ENCODE measurements around the gene RAVER2. TPM values are rescaled to one million over a fixed set of nuclear protein-coding genes. Genes with fewer than 3 reads are reported as not detected.

Gene RAVER2, protein sequence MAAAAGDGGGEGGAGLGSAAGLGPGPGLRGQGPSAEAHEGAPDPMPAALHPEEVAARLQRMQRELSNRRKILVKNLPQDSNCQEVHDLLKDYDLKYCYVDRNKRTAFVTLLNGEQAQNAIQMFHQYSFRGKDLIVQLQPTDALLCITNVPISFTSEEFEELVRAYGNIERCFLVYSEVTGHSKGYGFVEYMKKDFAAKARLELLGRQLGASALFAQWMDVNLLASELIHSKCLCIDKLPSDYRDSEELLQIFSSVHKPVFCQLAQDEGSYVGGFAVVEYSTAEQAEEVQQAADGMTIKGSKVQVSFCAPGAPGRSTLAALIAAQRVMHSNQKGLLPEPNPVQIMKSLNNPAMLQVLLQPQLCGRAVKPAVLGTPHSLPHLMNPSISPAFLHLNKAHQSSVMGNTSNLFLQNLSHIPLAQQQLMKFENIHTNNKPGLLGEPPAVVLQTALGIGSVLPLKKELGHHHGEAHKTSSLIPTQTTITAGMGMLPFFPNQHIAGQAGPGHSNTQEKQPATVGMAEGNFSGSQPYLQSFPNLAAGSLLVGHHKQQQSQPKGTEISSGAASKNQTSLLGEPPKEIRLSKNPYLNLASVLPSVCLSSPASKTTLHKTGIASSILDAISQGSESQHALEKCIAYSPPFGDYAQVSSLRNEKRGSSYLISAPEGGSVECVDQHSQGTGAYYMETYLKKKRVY
- total RNA-seq (1 to 10 TPM; 6.7 to 7.1 TPM), polyA plus RNA-seq (ENCODE audit: insufficient read depth, low read depth, low replicate concordance) (3.6 TPM)
- long read RNA-seq, donor 1, full-length matches to known transcripts = 1 of 1 reads
- long read RNA-seq, donor 1, partial matches to known transcripts = 0 of 1 reads
- long read RNA-seq, donor 1, other reads (novel, unspliced or antisense) = 0 of 1 reads
- long read RNA-seq, donor 2, full-length matches to known transcripts = 2 of 2 reads
- long read RNA-seq, donor 2, partial matches to known transcripts = 0 of 2 reads
- long read RNA-seq, donor 2, other reads (novel, unspliced or antisense) = 0 of 2 reads

DNA sequence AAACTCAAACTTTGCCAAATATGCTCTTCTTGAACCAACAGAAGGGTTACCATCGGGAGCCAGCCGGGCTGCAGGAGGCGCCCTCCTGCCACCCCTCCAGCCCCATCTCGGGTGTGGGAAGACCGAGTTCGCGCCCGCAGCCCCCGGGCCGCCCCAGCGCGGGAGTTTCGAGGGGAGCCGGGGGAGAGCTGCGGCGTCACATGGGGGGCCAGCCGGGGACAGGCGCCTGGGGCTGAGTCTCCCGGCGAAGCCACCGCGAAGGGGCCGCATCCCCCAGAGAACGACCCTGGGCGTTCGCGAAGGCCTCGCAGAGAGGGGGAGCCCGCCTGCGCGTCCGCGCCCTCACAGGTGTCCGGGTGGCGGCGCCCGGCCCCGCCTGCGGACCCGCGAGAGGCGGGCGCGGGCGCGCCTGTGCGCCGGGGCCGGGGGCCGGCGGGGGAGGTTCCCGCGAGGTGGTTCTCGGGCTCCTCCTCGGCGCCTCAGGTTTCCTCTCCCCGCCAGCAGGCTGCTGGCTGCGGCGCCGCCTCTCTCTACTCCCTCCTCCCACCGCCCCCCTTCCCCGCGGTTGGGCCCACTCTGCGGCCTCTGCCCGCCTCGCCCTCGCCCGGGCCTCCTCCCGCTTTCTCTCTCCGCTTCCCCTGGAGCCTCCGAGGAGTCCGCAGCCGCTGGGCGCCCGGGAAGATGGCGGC is at the start of gene RAVER2:
TSS of gene RAVER2 (plus strand) at position 584 of the 689 bp plus-strand sequence. CDS start at position 682, 98 bp downstream.
- peak; percentile 65 for DNase-seq
- Histone ChIP-seq H3K4me1 (no peaks in the 10 kb centered on the region), H3K9me3 (no peaks in the 10 kb centered on the region), H3K27ac (peak within 1 kb of the TSS; percentile 71 to 81), H3K4me3 (peak within 1 kb of the TSS; percentile 64 to 78), H3K36me3 (ENCODE audit: low read depth, missing control alignments) (no peaks in the 10 kb centered on the region), H3K27me3 (no peaks in the 10 kb centered on the region)
- TF ChIP-seq CTCF (IDR thresholded peaks at IDR 0.05) (peak in 2 of 3 experiments; percentile 19 to 33), POLR2A (IDR thresholded peaks at IDR 0.05) (no peak)
- 0 to 12% methylated on average over 4 to 34 of the region's 76 CpGs for WGBS, 2 donors
- intact Hi-C loops (cut with DNase I; ENCODE audit: low total_unique reads) = no loop called here

DNA sequence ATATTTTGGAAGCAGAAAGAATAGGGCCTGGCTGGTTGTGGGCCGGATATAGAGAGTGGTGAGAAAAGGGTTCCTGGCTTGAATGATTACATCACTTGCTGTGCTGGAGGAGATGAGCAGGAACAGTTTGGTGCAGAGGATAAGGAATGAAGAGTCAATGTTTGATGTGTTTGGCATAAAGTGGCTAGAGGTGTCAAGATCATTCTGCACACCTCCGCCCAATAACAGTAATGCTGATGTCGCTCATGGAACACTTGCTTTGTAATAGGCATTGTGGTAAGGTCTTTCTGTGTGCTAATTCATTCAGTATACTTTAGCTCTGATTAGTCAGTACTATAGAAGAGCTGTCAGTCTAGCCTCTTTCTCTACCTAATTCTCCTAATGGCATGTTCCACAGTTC is 48.0 kb upstream of the RAVER2 start:
- H3K36me3 ChIP-seq (ENCODE audit: low read depth, missing control alignments) = no peaks in the 10 kb centered on the region
- no peak for DNase-seq
- no peak overlapping the region for H3K27ac ChIP-seq
- no peak for TF ChIP-seq POLR2A (IDR thresholded peaks at IDR 0.05)
- no peak for TF ChIP-seq CTCF (IDR thresholded peaks at IDR 0.05)
- intact Hi-C loops (cut with DNase I; ENCODE audit: low total_unique reads) = no loop called here
- no peaks in the 10 kb centered on the region for H3K9me3 ChIP-seq
- H3K27me3 ChIP-seq = no peaks in the 10 kb centered on the region
- WGBS, 2 donors = 90 to 94% methylated on average over 3 of the region's 3 CpGs
- H3K4me1 ChIP-seq = no peaks in the 10 kb centered on the region
- no peak overlapping the region for H3K4me3 ChIP-seq

DNA sequence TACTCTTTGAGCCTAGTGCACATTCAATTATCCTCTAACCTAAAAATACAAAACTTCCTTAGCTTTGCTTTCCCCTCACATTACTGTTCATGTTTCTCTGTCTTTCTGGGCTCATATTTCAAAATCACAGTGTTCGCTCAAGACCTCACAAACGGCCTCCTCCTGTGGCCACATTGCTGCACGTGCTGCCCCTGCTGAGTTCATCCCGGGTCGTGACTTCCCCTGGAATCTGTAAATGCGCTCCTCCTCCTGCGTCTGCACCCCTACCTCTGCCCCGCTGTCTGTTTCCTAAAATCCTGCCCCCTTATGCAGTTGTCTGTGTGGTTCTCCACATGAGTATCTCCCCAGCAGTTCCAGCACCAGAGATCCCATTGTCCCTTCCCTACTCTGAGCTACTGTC is 45.5 kb upstream of the RAVER2 start:
- no peak overlapping the region for H3K4me3 ChIP-seq
- no peak for DNase-seq
- intact Hi-C loops (cut with DNase I; ENCODE audit: low total_unique reads) = no loop called here
- 62 to 66% methylated on average over 8 of the region's 8 CpGs for WGBS, 2 donors
- no peaks in the 10 kb centered on the region for H3K27me3 ChIP-seq
- no peaks in the 10 kb centered on the region for H3K9me3 ChIP-seq
- TF ChIP-seq CTCF (IDR thresholded peaks at IDR 0.05) = no peak
- no peak for TF ChIP-seq POLR2A (IDR thresholded peaks at IDR 0.05)
- no peak overlapping the region for H3K27ac ChIP-seq
- no peaks in the 10 kb centered on the region for H3K36me3 ChIP-seq (ENCODE audit: low read depth, missing control alignments)
- no peaks in the 10 kb centered on the region for H3K4me1 ChIP-seq

DNA sequence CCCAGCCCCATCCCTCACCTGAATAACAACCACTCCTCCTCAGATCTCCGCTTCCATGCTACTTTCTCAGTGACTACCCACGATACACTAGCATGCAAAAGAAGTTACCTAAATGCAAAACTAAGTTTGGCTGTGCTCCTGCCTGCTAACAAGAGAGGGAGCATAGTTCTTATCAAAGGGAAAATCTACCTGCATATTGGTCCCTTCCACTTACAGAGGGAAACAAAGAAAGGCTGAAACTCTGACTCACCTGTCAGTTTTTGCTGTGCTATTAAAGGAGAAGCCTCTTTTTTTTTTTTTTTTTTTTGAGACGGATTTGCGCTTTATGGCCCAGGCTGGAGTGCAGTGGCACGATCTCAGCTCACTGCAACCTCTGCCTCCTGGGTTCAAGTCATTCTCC is 43.8 kb upstream of the RAVER2 start:
- Histone ChIP-seq H3K9me3 (no peaks in the 10 kb centered on the region), H3K27ac (no peak overlapping the region), H3K27me3 (no peaks in the 10 kb centered on the region), H3K4me1 (no peaks in the 10 kb centered on the region), H3K36me3 (ENCODE audit: low read depth, missing control alignments) (no peaks in the 10 kb centered on the region), H3K4me3 (no peak overlapping the region)
- no peak for TF ChIP-seq POLR2A (IDR thresholded peaks at IDR 0.05)
- TF ChIP-seq CTCF (IDR thresholded peaks at IDR 0.05) = no peak
- WGBS, 2 donors = 95% methylated on average over 5 of the region's 5 CpGs
- intact Hi-C loops (cut with DNase I; ENCODE audit: low total_unique reads) = no loop called here
- no peak for DNase-seq

Measured in testis (tissue), 5 donors.